Activated T-cell treated with anti-CD3 and anti-CD28 coated beads, Interleukin-2, amount 50 U/mL, for 72 hours (primary cell): Measurements from ENCODE around the gene DUOXA2. TPM values are rescaled to one million over a fixed set of nuclear protein-coding genes. Genes with fewer than 3 reads are reported as not detected.

Experiments
- total RNA-seq, 2 donors: library from RNA; stranded (reverse); gene quantifications; one replicate each; pipeline ENCODE4 v1.2.3, GENCODE V29; 2022

The DUOXA2 gene
- total RNA-seq, 2 donors from 2014 or later = not detected

Other genes with a start within 250 kb of the DUOXA2 start
- gene TERB2, start 157.6 kb upstream of the DUOXA2 start, total RNA-seq = not detected
- gene SORD, start 91.1 kb upstream of the DUOXA2 start, total RNA-seq = 10 to 100 TPM in 1 of 2 donors, 1 to 10 TPM in 1; 10.0 to 17.6 TPM
- gene DUOX2, start 154 bp upstream of the DUOXA2 start, total RNA-seq = under 1 TPM; 0.14 to 0.31 TPM
- under 1 TPM; 0.46 to 0.65 TPM for gene DUOXA1, start 15.6 kb downstream of the DUOXA2 start, total RNA-seq
- gene DUOX1, start 15.7 kb downstream of the DUOXA2 start, total RNA-seq = under 1 TPM; 0.34 to 0.95 TPM
- gene SHF, start 73.6 kb downstream of the DUOXA2 start, total RNA-seq = 10 to 100 TPM; 11.7 to 16.8 TPM
- not detected for gene SLC28A2, start 137.9 kb downstream of the DUOXA2 start, total RNA-seq